HepG2 (cell line): ENCODE data around the gene LRRC28. TPM values are rescaled to one million over a fixed set of nuclear protein-coding genes. Genes with fewer than 3 reads are reported as not detected.

Experiments used
- FOXA3 ChIP-seq: IDR thresholded peaks from 2 replicates; pipeline ENCODE4 v1.6.1; 2016; ENCODE audit warnings: missing genetic modification reagents, missing compliant biosample characterization
- KDM3A ChIP-seq: IDR thresholded peaks from 2 replicates; pipeline ENCODE4 v1.6.1; 2018; ENCODE audit warnings: low read depth, missing compliant biosample characterization
- MAFG ChIP-seq: sonication (generic); formaldehyde crosslinking; IDR thresholded peaks from 2 replicates; pipeline ENCODE4 v1.5.1; 2020; ENCODE audit warnings: mild to moderate bottlenecking, missing genetic modification reagents
- MEF2D ChIP-seq: sonication (generic); formaldehyde crosslinking; IDR thresholded peaks from 2 replicates; pipeline ENCODE4 v1.5.1; 2020; ENCODE audit warnings: mild to moderate bottlenecking, missing genetic modification reagents
- MIER3 ChIP-seq: IDR thresholded peaks from 2 replicates; pipeline ENCODE4 v1.6.1; 2016; ENCODE audit warnings: missing compliant biosample characterization, borderline replicate concordance
- MTA3 ChIP-seq: sonication (generic); formaldehyde crosslinking; IDR thresholded peaks from 2 replicates; pipeline ENCODE4 v1.4.0; 2020; ENCODE audit warnings: missing genetic modification reagents
- NPAS2 ChIP-seq: sonication (generic); formaldehyde crosslinking; IDR thresholded peaks from 2 replicates; pipeline ENCODE4 v1.8.0; 2022; ENCODE audit warnings: mild to moderate bottlenecking, missing genetic modification reagents, borderline replicate concordance
- RBAK ChIP-seq: sonication (generic); formaldehyde crosslinking; IDR thresholded peaks from 2 replicates; pipeline ENCODE4 v1.5.1; 2020; ENCODE audit warnings: mild to moderate bottlenecking, missing genetic modification reagents
- SMYD3 ChIP-seq: sonication (generic); formaldehyde crosslinking; IDR thresholded peaks from 2 replicates; pipeline ENCODE4 v1.8.1; 2023; ENCODE audit warnings: mild to moderate bottlenecking, missing genetic modification reagents
- SP4 ChIP-seq: sonication (generic); formaldehyde crosslinking; IDR thresholded peaks from 2 replicates; pipeline ENCODE4 v1.8.1; 2023; ENCODE audit warnings: mild to moderate bottlenecking, missing genetic modification reagents
- TAF15 ChIP-seq: fragments of 200-400 bp; formaldehyde crosslinking; IDR thresholded peaks from one replicate; pipeline ENCODE4 v1.6.1; 2018; ENCODE audit warnings: mild to moderate bottlenecking, low read depth, low read length; ENCODE audit not compliant: poor library complexity, severe bottlenecking
- ZNF282 ChIP-seq: fragments of 450-650 bp; IDR thresholded peaks from 2 replicates; pipeline ENCODE4 v1.6.1; 2018; ENCODE audit not compliant: partially characterized antibody
- ZNF674 ChIP-seq: sonication (generic); formaldehyde crosslinking; IDR thresholded peaks from 2 replicates; pipeline ENCODE4 v1.5.0; 2020; ENCODE audit warnings: low read depth, mild to moderate bottlenecking, missing genetic modification reagents
- ZNF841 ChIP-seq: sonication (generic); formaldehyde crosslinking; IDR thresholded peaks from 2 replicates; pipeline ENCODE4 v1.8.1; 2023; ENCODE audit warnings: missing genetic modification reagents, borderline replicate concordance
- ZSCAN29 ChIP-seq: sonication (generic); formaldehyde crosslinking; conservative IDR thresholded peaks from 2 replicates; pipeline ENCODE4 v1.4.0; 2020; ENCODE audit warnings: mild to moderate bottlenecking, missing genetic modification reagents
- polyA plus RNA-seq, 8 experiments: library from polyadenylated mRNA; depleted of rRNA in 3 of 8; stranded (reverse) in 7 of 8; unstranded in 1 of 8; fragments of >200 nt; fragmentation: Illumina TruSeq in 4 of 8; extraction: Trizol in 4 of 8; gene quantifications; 2 replicates each; pipeline versions ENCODE4 v1.2.1 to v1.2.3, GENCODE V29; 2011 to 2016; ENCODE audit warnings: low read depth in 4 of 8, missing spikeins in 1 of 8, mixed read lengths in 1 of 8; ENCODE audit not compliant: insufficient read depth in 1 of 8
- total RNA-seq, 5 experiments: library from RNA; depleted of rRNA; stranded (reverse); fragments of >200 nt; fragmentation: Illumina TruSeq; extraction: Trizol; gene quantifications; 2 replicates each; pipeline ENCODE4 v1.2.3, GENCODE V29; 2016; ENCODE audit warnings: low read depth in 1 of 5
- TF ChIP-seq, protein P1 (sequence below): sonication (generic); formaldehyde crosslinking; conservative IDR thresholded peaks from 2 replicates; pipeline ENCODE4 v1.8.0; 2022; ENCODE audit warnings: mild to moderate bottlenecking, moderate library complexity, missing genetic modification reagents
- TF ChIP-seq, protein P2 (sequence below): sonication (generic); formaldehyde crosslinking; IDR thresholded peaks from 2 replicates; pipeline ENCODE4 v1.4.0; 2020; ENCODE audit warnings: missing genetic modification reagents
- TF ChIP-seq, protein P3 (sequence below): sonication (generic); formaldehyde crosslinking; IDR thresholded peaks from 2 replicates; pipeline ENCODE4 v1.4.0; 2020; ENCODE audit warnings: mild to moderate bottlenecking, missing genetic modification reagents
- TF ChIP-seq, protein P4 (sequence below): IDR thresholded peaks from 2 replicates; pipeline ENCODE4 v1.6.1; 2016; ENCODE audit warnings: missing compliant biosample characterization, missing genetic modification reagents, borderline replicate concordance
- TF ChIP-seq, protein P5 (sequence below): sonication (generic); formaldehyde crosslinking; IDR thresholded peaks from 2 replicates; pipeline ENCODE4 v1.5.0; 2020; ENCODE audit warnings: missing genetic modification reagents, mild to moderate bottlenecking, borderline replicate concordance

Gene LRRC28
- total and polyA plus RNA-seq, 2 of the 13 experiments (the other 11 are each of a cell fraction or from before 2014, with no cell fraction given) = 17.5 to 21.3 TPM

DNA sequence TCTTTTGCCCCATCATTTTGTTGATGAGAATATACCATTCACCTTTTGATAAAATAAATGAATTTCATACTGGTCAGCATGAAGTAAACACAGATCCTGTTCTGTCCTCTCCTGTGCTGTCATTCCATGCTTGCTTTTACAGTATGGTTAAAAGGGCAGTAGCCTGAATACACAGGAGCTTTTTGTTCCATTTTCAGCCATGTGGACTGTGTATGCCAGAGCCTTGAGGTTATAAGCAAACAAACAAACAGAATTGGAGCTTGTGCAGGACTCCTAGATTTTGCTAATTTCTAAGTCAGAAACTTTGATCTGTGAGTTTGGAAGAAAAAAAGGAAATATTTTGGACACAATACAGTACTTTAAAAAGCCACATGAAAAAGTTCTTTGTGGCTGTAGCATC, 91.9 kb downstream of the LRRC28 start (continued):
- TF ChIP-seq, protein P1, sequence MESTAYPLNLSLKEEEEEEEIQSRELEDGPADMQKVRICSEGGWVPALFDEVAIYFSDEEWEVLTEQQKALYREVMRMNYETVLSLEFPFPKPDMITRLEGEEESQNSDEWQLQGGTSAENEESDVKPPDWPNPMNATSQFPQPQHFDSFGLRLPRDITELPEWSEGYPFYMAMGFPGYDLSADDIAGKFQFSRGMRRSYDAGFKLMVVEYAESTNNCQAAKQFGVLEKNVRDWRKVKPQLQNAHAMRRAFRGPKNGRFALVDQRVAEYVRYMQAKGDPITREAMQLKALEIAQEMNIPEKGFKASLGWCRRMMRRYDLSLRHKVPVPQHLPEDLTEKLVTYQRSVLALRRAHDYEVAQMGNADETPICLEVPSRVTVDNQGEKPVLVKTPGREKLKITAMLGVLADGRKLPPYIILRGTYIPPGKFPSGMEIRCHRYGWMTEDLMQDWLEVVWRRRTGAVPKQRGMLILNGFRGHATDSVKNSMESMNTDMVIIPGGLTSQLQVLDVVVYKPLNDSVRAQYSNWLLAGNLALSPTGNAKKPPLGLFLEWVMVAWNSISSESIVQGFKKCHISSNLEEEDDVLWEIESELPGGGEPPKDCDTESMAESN (CRISPR knock-in tag) = no peak
- TF ChIP-seq FOXA3 (CRISPR knock-in tag) (peak; percentile 62), KDM3A (CRISPR knock-in tag) (no peak), SMYD3 (CRISPR knock-in tag) (no peak), MEF2D (CRISPR knock-in tag) (no peak), SP4 (no peak), ZNF674 (no peak), RBAK (CRISPR knock-in tag) (no peak), NPAS2 (no peak), MIER3 (CRISPR knock-in tag) (no peak), MAFG (CRISPR knock-in tag) (no peak), MTA3 (CRISPR knock-in tag) (no peak), ZSCAN29 (CRISPR knock-in tag) (no peak), ZNF282 (no peak), TAF15 (no peak), ZNF841 (CRISPR knock-in tag) (no peak)
- TF ChIP-seq, protein P2, sequence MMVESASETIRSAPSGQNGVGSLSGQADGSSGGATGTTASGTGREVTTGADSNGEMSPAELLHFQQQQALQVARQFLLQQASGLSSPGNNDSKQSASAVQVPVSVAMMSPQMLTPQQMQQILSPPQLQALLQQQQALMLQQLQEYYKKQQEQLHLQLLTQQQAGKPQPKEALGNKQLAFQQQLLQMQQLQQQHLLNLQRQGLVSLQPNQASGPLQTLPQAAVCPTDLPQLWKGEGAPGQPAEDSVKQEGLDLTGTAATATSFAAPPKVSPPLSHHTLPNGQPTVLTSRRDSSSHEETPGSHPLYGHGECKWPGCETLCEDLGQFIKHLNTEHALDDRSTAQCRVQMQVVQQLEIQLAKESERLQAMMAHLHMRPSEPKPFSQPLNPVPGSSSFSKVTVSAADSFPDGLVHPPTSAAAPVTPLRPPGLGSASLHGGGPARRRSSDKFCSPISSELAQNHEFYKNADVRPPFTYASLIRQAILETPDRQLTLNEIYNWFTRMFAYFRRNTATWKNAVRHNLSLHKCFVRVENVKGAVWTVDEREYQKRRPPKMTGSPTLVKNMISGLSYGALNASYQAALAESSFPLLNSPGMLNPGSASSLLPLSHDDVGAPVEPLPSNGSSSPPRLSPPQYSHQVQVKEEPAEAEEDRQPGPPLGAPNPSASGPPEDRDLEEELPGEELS (CRISPR knock-in tag) = peak; percentile 73
- TF ChIP-seq, protein P3, sequence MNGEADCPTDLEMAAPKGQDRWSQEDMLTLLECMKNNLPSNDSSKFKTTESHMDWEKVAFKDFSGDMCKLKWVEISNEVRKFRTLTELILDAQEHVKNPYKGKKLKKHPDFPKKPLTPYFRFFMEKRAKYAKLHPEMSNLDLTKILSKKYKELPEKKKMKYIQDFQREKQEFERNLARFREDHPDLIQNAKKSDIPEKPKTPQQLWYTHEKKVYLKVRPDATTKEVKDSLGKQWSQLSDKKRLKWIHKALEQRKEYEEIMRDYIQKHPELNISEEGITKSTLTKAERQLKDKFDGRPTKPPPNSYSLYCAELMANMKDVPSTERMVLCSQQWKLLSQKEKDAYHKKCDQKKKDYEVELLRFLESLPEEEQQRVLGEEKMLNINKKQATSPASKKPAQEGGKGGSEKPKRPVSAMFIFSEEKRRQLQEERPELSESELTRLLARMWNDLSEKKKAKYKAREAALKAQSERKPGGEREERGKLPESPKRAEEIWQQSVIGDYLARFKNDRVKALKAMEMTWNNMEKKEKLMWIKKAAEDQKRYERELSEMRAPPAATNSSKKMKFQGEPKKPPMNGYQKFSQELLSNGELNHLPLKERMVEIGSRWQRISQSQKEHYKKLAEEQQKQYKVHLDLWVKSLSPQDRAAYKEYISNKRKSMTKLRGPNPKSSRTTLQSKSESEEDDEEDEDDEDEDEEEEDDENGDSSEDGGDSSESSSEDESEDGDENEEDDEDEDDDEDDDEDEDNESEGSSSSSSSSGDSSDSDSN (CRISPR knock-in tag) = no peak
- TF ChIP-seq, protein P4, sequence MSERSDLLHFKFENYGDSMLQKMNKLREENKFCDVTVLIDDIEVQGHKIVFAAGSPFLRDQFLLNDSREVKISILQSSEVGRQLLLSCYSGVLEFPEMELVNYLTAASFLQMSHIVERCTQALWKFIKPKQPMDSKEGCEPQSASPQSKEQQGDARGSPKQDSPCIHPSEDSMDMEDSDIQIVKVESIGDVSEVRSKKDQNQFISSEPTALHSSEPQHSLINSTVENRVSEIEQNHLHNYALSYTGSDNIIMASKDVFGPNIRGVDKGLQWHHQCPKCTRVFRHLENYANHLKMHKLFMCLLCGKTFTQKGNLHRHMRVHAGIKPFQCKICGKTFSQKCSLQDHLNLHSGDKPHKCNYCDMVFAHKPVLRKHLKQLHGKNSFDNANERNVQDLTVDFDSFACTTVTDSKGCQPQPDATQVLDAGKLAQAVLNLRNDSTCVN (CRISPR knock-in tag) = no peak
- TF ChIP-seq, protein P5, sequence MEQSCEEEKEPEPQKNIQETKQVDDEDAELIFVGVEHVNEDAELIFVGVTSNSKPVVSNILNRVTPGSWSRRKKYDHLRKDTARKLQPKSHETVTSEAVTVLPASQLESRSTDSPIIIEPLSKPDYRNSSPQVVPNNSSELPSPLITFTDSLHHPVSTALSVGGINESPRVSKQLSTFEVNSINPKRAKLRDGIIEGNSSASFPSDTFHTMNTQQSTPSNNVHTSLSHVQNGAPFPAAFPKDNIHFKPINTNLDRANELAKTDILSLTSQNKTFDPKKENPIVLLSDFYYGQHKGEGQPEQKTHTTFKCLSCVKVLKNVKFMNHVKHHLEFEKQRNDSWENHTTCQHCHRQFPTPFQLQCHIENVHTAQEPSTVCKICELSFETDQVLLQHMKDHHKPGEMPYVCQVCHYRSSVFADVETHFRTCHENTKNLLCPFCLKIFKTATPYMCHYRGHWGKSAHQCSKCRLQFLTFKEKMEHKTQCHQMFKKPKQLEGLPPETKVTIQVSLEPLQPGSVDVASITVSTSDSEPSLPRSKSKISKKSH (CRISPR knock-in tag) = no peak
